Mesendoderm (in vitro differentiated cells): Measurements from ENCODE around the gene SDCCAG8.

Experiments
- DNase-seq: peaks from one replicate; pipeline ENCODE4 v3.0.0; 2013
- H2AK5ac ChIP-seq: 2 replicates; pipeline ENCODE4 v1.6.1; 2013; ENCODE audit warnings: low read length, inconsistent platforms
- H2BK120ac ChIP-seq: 2 replicates; pipeline ENCODE4 v1.6.1; 2013; ENCODE audit warnings: low read depth, mild to moderate bottlenecking, low read length, moderate library complexity, mixed read lengths
- H2BK15ac ChIP-seq: replicated peaks from 2 replicates; pipeline ENCODE4 v1.6.1; 2013; ENCODE audit warnings: low read depth, mild to moderate bottlenecking, moderate library complexity
- H2BK5ac ChIP-seq: 2 replicates; pipeline ENCODE4 v1.6.1; 2013; ENCODE audit warnings: low read length, inconsistent platforms
- H3K18ac ChIP-seq: 2 replicates; pipeline ENCODE4 v1.6.1; 2013; ENCODE audit warnings: mild to moderate bottlenecking, low read length, mixed read lengths
- H3K23ac ChIP-seq: one replicate; pipeline ENCODE4 v1.6.1; 2013; ENCODE audit warnings: low read length
- H3K27ac ChIP-seq: 2 replicates; pipeline ENCODE4 v1.5.1; 2013; ENCODE audit warnings: low read depth, mild to moderate bottlenecking, inconsistent platforms, low read length, moderate library complexity
- H3K27me3 ChIP-seq: 2 replicates; pipeline ENCODE4 v1.6.1; 2013; ENCODE audit warnings: low read length, control low read depth, mild to moderate bottlenecking, inconsistent platforms; ENCODE audit not compliant: insufficient read depth, poor library complexity
- H3K36me3 ChIP-seq: 2 replicates; pipeline ENCODE4 v1.6.1; 2013; ENCODE audit warnings: low read length, inconsistent platforms; ENCODE audit not compliant: control insufficient read depth, insufficient read depth
- H3K4ac ChIP-seq: one replicate; pipeline ENCODE4 v1.6.1; 2013; ENCODE audit warnings: low read depth, mild to moderate bottlenecking, low read length, moderate library complexity
- H3K4me1 ChIP-seq: 2 replicates; pipeline ENCODE4 v1.6.1; 2013; ENCODE audit warnings: low read depth, low read length, inconsistent platforms; ENCODE audit not compliant: control insufficient read depth
- H3K4me2 ChIP-seq: 2 replicates; pipeline ENCODE4 v1.6.1; 2013; ENCODE audit warnings: low read length
- H3K4me3 ChIP-seq: 2 replicates; pipeline ENCODE4 v1.5.1; 2013; ENCODE audit warnings: mild to moderate bottlenecking, low read length
- H3K56ac ChIP-seq: one replicate; pipeline ENCODE4 v1.6.1; 2013; ENCODE audit warnings: low read length
- H3K79me1 ChIP-seq: 2 replicates; pipeline ENCODE4 v1.6.1; 2013; ENCODE audit warnings: low read length, inconsistent platforms
- H3K79me2 ChIP-seq: 2 replicates; pipeline ENCODE4 v1.6.1; 2013; ENCODE audit warnings: mild to moderate bottlenecking, low read length; ENCODE audit not compliant: control insufficient read depth, insufficient read depth
- H3K9ac ChIP-seq: 2 replicates; pipeline ENCODE4 v1.6.1; 2013; ENCODE audit warnings: low read length, inconsistent platforms
- H4K5ac ChIP-seq: one replicate; pipeline ENCODE4 v1.6.1; 2013; ENCODE audit warnings: low read length
- H4K8ac ChIP-seq: one replicate; pipeline ENCODE4 v1.6.1; 2013; ENCODE audit warnings: low read depth, mild to moderate bottlenecking, control low read depth, low read length, moderate library complexity
- WGBS: extraction: QIAGEN DNeasy Blood & Tissue Kit; methylation state at CpG from one replicate; pipeline ENCODE4 v1.1.7; 2013; ENCODE audit warnings: low lambda C conversion rate, missing lambda C conversion rate; ENCODE audit not compliant: insufficient coverage; ENCODE audit errors: extremely low coverage; 5-methylcytosine and 5-hydroxymethylcytosine counted together

The SDCCAG8 gene

GRCh38 chr1:243481101-243481500 lies 225.3 kb downstream of the SDCCAG8 start:
- Histone ChIP-seq H3K79me1 (no peaks in the 10 kb centered on the region), H3K27ac (no peak overlapping the region), H3K4me2 (no peak overlapping the region)

GRCh38 chr1:243482141-243483022 lies 226.5 kb downstream of the SDCCAG8 start:
- Histone ChIP-seq H3K4me1 (no peaks in the 10 kb centered on the region), H2AK5ac (no peak overlapping the region), H3K4me3 (no peak overlapping the region), H3K4ac (no peak overlapping the region), H3K4me2 (peak overlapping the region; percentile 41), H3K27ac (no peak overlapping the region), H3K23ac (no peak overlapping the region), H4K5ac (no peak overlapping the region), H3K27me3 (no peaks in the 10 kb centered on the region), H3K36me3 (no peaks in the 10 kb centered on the region), H2BK15ac (no peak overlapping the region), H2BK5ac (no peak overlapping the region), H3K18ac (no peak overlapping the region), H3K79me1 (no peaks in the 10 kb centered on the region), H4K8ac (no peak overlapping the region), H2BK120ac (no peak overlapping the region), H3K56ac (peak overlapping the region; percentile 64), H3K79me2 (no peaks in the 10 kb centered on the region), H3K9ac (peak overlapping the region; percentile 62)
- peak; percentile 92 for DNase-seq
- WGBS, result no CpG with 5 or more reads among the region's 25 CpGs

More at GRCh38 chr1:243481101-243481500, 225.3 kb downstream of the SDCCAG8 start:
- Histone ChIP-seq H3K23ac (no peak overlapping the region), H3K36me3 (no peaks in the 10 kb centered on the region), H2BK5ac (no peak overlapping the region), H3K56ac (no peak overlapping the region), H3K27me3 (no peaks in the 10 kb centered on the region), H3K4ac (no peak overlapping the region), H3K4me1 (no peaks in the 10 kb centered on the region), H4K8ac (no peak overlapping the region), H3K79me2 (no peaks in the 10 kb centered on the region), H2BK15ac (no peak overlapping the region), H3K4me3 (no peak overlapping the region), H2BK120ac (no peak overlapping the region), H2AK5ac (no peak overlapping the region), H3K9ac (no peak overlapping the region), H4K5ac (no peak overlapping the region), H3K18ac (no peak overlapping the region)
- 100% methylated on average over 1 of the region's 5 CpGs for WGBS
- no peak for DNase-seq

- H3K56ac ChIP-seq, result peak overlapping the region; percentile 80
- H3K4ac ChIP-seq, result no peak overlapping the region
- peak overlapping the region; percentile 62 for H3K9ac ChIP-seq
- no peak overlapping the region for H4K5ac ChIP-seq
- no peak overlapping the region for H2BK5ac ChIP-seq
- H2BK15ac ChIP-seq, result no peak overlapping the region
- WGBS, result no CpG with 5 or more reads among the region's 60 CpGs
- no peak overlapping the region for H3K18ac ChIP-seq
- no peak overlapping the region for H4K8ac ChIP-seq
- no peak overlapping the region for H3K27ac ChIP-seq
- no peaks in the 10 kb centered on the region for H3K79me1 ChIP-seq
- no peak overlapping the region for H2AK5ac ChIP-seq
- no peaks in the 10 kb centered on the region for H3K27me3 ChIP-seq
- H3K23ac ChIP-seq, result no peak overlapping the region
- DNase-seq, result peak; percentile 66
- H2BK120ac ChIP-seq, result no peak overlapping the region
- no peaks in the 10 kb centered on the region for H3K4me1 ChIP-seq
- no peaks in the 10 kb centered on the region for H3K79me2 ChIP-seq
- peak overlapping the region; percentile 41 for H3K4me2 ChIP-seq
- peak overlapping the region; percentile 19 for H3K4me3 ChIP-seq
- H3K36me3 ChIP-seq, result no peaks in the 10 kb centered on the region
These were observed 227.4 kb downstream of the SDCCAG8 start for GRCh38 chr1:243483071-243483771.

- no peaks in the 10 kb centered on the region for H3K36me3 ChIP-seq
- no peaks in the 10 kb centered on the region for H3K79me1 ChIP-seq
- H3K9ac ChIP-seq, result no peak overlapping the region
- no CpG with 5 or more reads among the region's 16 CpGs for WGBS
- H3K4me3 ChIP-seq, result no peak overlapping the region
- no peak overlapping the region for H4K8ac ChIP-seq
- no peak for DNase-seq
- H2BK120ac ChIP-seq, result no peak overlapping the region
- H3K4ac ChIP-seq, result no peak overlapping the region
- H3K4me2 ChIP-seq, result no peak overlapping the region
- no peak overlapping the region for H3K56ac ChIP-seq
- no peak overlapping the region for H2AK5ac ChIP-seq
- H3K27ac ChIP-seq, result no peak overlapping the region
- no peak overlapping the region for H3K18ac ChIP-seq
- H3K79me2 ChIP-seq, result no peaks in the 10 kb centered on the region
- no peak overlapping the region for H3K23ac ChIP-seq
- H4K5ac ChIP-seq, result no peak overlapping the region
- no peak overlapping the region for H2BK5ac ChIP-seq
- H2BK15ac ChIP-seq, result no peak overlapping the region
- no peaks in the 10 kb centered on the region for H3K4me1 ChIP-seq
- no peaks in the 10 kb centered on the region for H3K27me3 ChIP-seq
These were observed 228.1 kb downstream of the SDCCAG8 start for GRCh38 chr1:243483952-243484351.

GRCh38 chr1:243487036-243487648 lies 231.3 kb downstream of the SDCCAG8 start:
- Histone ChIP-seq H3K4me2 (no peak overlapping the region), H3K9ac (no peak overlapping the region), H2BK15ac (no peak overlapping the region)

More at GRCh38 chr1:243487036-243487648, 231.3 kb downstream of the SDCCAG8 start:
- H3K36me3 ChIP-seq, result no peaks in the 10 kb centered on the region
- no CpG with 5 or more reads among the region's 15 CpGs for WGBS
- H3K4me1 ChIP-seq, result no peaks in the 10 kb centered on the region
- no peak overlapping the region for H2AK5ac ChIP-seq
- DNase-seq, result no peak
- H3K4me3 ChIP-seq, result no peak overlapping the region
- no peak overlapping the region for H3K56ac ChIP-seq
- H3K27me3 ChIP-seq, result no peaks in the 10 kb centered on the region
- no peak overlapping the region for H3K27ac ChIP-seq
- no peaks in the 10 kb centered on the region for H3K79me2 ChIP-seq
- H2BK5ac ChIP-seq, result no peak overlapping the region
- no peak overlapping the region for H3K18ac ChIP-seq
- H2BK120ac ChIP-seq, result no peak overlapping the region
- no peak overlapping the region for H4K8ac ChIP-seq
- no peak overlapping the region for H3K23ac ChIP-seq
- no peak overlapping the region for H3K4ac ChIP-seq
- no peak overlapping the region for H4K5ac ChIP-seq
- H3K79me1 ChIP-seq, result no peaks in the 10 kb centered on the region
